ENCODE results near the gene NOS3. TPM values are rescaled to one million over a fixed set of nuclear protein-coding genes. Genes with fewer than 3 reads are reported as not detected.

The NOS3 gene
- total and polyA plus RNA-seq, 2 donors (not counting 3 experiments of a cell fraction or from before 2014, with no cell fraction given): 82.8 to 95.1 TPM

- Histone ChIP-seq H3K4me1 (ENCODE audit: control insufficient read depth, extremely low read depth, insufficient read depth, low read length) (no peaks in the 10 kb centered on the region), H4K20me1 (replicated peaks; ENCODE audit: control insufficient read depth, extremely low read depth, insufficient read depth, low read length) (no peaks in the 10 kb centered on the region), H3K36me3 (ENCODE audit: control insufficient read depth in 2 of 2, extremely low read depth in 1 of 2, insufficient read depth in 2 of 2, low read length in 2 of 2) (no peaks in the 10 kb centered on the region), H3K79me2 (ENCODE audit: control insufficient read depth, insufficient read depth, low read length) (no peaks in the 10 kb centered on the region), H2AFZ (ENCODE audit: low read depth, low read length) (no peak overlapping the region), H3K9me1 (replicated peaks; ENCODE audit: control insufficient read depth, extremely low read depth, insufficient read depth, low read length) (no peaks in the 10 kb centered on the region), H3K4me3 (replicated peaks in 1 of 3; ENCODE audit: insufficient read depth in 1 of 3, low read depth in 1 of 3, low read length in 3 of 3) (no peak overlapping the region), H3K9ac (replicated peaks; ENCODE audit: extremely low read depth, insufficient read depth, low read length) (no peak overlapping the region), H3K4me2 (ENCODE audit: insufficient read depth, low read length) (no peak overlapping the region), H3K27ac (ENCODE audit: insufficient read depth, low read depth, low read length) (no peak overlapping the region), H3K9me3 (replicated peaks; ENCODE audit: control insufficient read depth, insufficient read depth, low read length) (no peaks in the 10 kb centered on the region), H3K27me3 (ENCODE audit: control insufficient read depth in 2 of 2, insufficient read depth in 2 of 2, low read length in 2 of 2) (peaks cover 0 to 4% of the 10 kb centered on the region in 2 experiments)
- TF ChIP-seq MAX (IDR thresholded peaks at IDR 0.05; ENCODE audit: insufficient read depth, insufficient read length) (no peak), EZH2 (IDR thresholded peaks at IDR 0.05; ENCODE audit: borderline replicate concordance, low read depth, low read length, severe bottlenecking) (no peak), CTCF (IDR thresholded peaks at IDR 0.05; ENCODE audit: extremely low read depth in 1 of 2, insufficient read depth in 1 of 2, low read depth in 1 of 2, low read length in 2 of 2) (no peak), POLR2A (IDR thresholded peaks at IDR 0.05; ENCODE audit: low read depth, low read length) (no peak), GATA2 (IDR thresholded peaks at IDR 0.05; ENCODE audit: insufficient read depth, insufficient read length, low read depth, low read length) (no peak), JUN (IDR thresholded peaks at IDR 0.05; ENCODE audit: borderline replicate concordance, insufficient read depth, insufficient read length, low read depth) (no peak), MYC (IDR thresholded peaks at IDR 0.05; ENCODE audit: low read depth, low read length) (no peak), FOS (IDR thresholded peaks at IDR 0.05; ENCODE audit: borderline replicate concordance, insufficient read depth, low read length) (no peak), POLR2AphosphoS5 (IDR thresholded peaks at IDR 0.05; ENCODE audit: insufficient read depth, low read depth, low read length) (no peak)
- CTCF ChIA-PET: interaction anchor here (1.0 to 1.6 kb wide), 2 partner anchors 12 to 19 kb away, joined by 4 to 5 read pairs; partner anchors contain the start of genes ABCB8 and SLC4A2
- intact Hi-C loops (cut with micrococcal nuclease): no loop called here
- DNase-seq (ENCODE audit: low read depth, low spot score) (no peak), FAIRE-seq (no peak)
- dilution Hi-C loops (cut with MboI; ENCODE audit: extremely low pct_ligation_motif_present, low sequenced_read_pairs): no loop called here
- no TSS peak for BruUV-seq (replicated peaks)
- POLR2A ChIA-PET: no interaction called here
Observed at GRCh38 chr7:151046603-151047573, 56.1 kb downstream of the NOS3 start.
